Heart left ventricle (tissue), 13 donors: ENCODE measurements around the gene SLC16A7.

Experiments
- CTCF ChIP-seq, 12 donors: fragments of 200-600 bp; sonication (generic) in 4 of 12; IDR thresholded peaks; one replicate each; pipeline versions ENCODE4 v1.5.0 to v1.8.0; 2018 to 2022; ENCODE audit warnings: antibody characterized with exemption in 12 of 12, mild to moderate bottlenecking in 5 of 12
- POLR2A ChIP-seq, 2 donors: fragments of 450-650 bp; IDR thresholded peaks; one replicate each; pipeline ENCODE4 v1.6.1; 2017; ENCODE audit warnings: antibody characterized with exemption in 2 of 2, mild to moderate bottlenecking in 2 of 2, moderate library complexity in 2 of 2
- donor health status: ischemic (EF 13 %, LVEDD 7.1; RV severe dilation, severe dysfunction).
- donor health status: DM: no; HTN: yes; CAD: no.
- donor health status: DM: no; HTN: no; CAD: no.
- donor health status: ischemic (EF 25% LVEDD 6.9; RV normal size, moderate dysfunction).
- donor health status: ischemic (EF 25% LVEDD 5.7; RV mildly dilated, moderate dysfunction).
- donor health status: ischemic (EF 35%, LVEDD 5.7; RV mildly dilated, moderate dysfunction).
- donor health status: nonischemic (EF 11% LVEDD 7.7; RV severe dilation, severe dysfunction).
- donor health status: DM: yes; HTN: yes; CAD: no.
- donor health status: PGD.
- donor health status: ischemic (EF 29% LVEDD 5.4; RV normal size, mild dysfunction).
- donor health status: nonischemic (EF 23%, LVEDD 6.1; RV moderate dilation, normal function).

DNA sequence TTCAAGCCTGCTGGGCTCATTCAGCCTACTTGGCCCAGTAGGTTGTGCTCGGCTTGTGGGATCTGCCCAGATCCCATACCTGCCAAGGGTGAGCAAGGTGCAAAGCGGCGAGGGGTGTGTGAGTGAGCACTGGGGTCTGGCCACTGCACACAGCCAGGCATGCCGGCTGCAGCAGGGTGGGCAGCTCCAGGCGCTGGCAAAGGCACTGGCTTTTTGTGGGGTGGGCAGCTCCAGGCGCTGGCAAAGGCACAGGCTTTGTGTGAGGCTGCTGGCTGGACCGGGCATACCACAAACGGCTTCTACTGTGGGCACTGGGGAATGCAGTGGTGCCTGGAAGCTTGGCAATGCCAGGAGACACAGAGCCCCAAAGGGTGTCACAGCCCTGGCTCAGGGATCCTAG, 137.4 kb downstream of the SLC16A7 start:
- TF ChIP-seq CTCF (IDR thresholded peaks at IDR 0.05) (no peak), POLR2A (IDR thresholded peaks at IDR 0.05) (no peak)
